H1 (cell line): ENCODE data around the gene LRCH3. TPM values are rescaled to one million over a fixed set of nuclear protein-coding genes. Genes with fewer than 3 reads are reported as not detected.

Experiments used
- CTBP2 ChIP-seq: IDR thresholded peaks from 2 replicates; pipeline ENCODE4 v1.7.0; 2011; ENCODE audit warnings: borderline replicate concordance, mild to moderate bottlenecking, moderate library complexity, mixed read lengths, low read length; ENCODE audit not compliant: insufficient read depth, insufficient read length
- polyA plus RNA-seq, 7 experiments: library from polyadenylated mRNA; depleted of rRNA in 3 of 7; stranded (reverse) in 5 of 7; unstranded in 2 of 7; fragments of >200 nt in 5 of 7; fragments of 200-250 nt in 2 of 7; gene quantifications; 1 replicate in 5 of 7; 2 replicates in 1 of 7; 4 replicates in 1 of 7; pipeline versions ENCODE4 v1.2.1 to v1.2.3, GENCODE V29; 2011 to 2013; ENCODE audit warnings: missing spikeins in 2 of 7, mixed read lengths in 2 of 7
- total RNA-seq: library from RNA; stranded (reverse); fragmentation: NEBNext Ultra II Directional; extraction: Animal tissue kit (Norgen Biotek cat#: 25700); gene quantifications from 2 replicates; pipeline ENCODE4 v1.2.1, GENCODE V29; 2021
- TF ChIP-seq, protein P1 (sequence below): IDR thresholded peaks from 2 replicates; pipeline ENCODE4 v1.6.1; 2012; ENCODE audit warnings: inconsistent platforms

Gene LRCH3
- total and polyA plus RNA-seq, 2 of the 8 experiments (the other 6 are each of a cell fraction or from before 2014, with no cell fraction given): 58.4 to 66.0 TPM

DNA sequence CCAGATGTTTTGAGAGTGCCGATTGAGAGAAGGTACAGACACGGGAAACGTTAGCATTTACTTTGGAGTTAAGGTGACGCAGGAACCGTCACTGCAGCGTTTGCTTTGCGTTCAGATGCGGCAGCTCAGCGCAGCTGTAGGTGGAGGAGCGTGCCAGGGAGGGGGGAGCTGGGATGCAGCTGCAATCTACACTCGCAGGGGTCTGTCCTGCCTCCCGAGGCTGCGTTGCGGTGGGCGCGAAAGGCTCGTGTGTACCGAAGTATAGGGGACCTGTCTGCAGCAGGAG, 41.8 kb upstream of the LRCH3 start (continued):
- TF ChIP-seq, protein P1, sequence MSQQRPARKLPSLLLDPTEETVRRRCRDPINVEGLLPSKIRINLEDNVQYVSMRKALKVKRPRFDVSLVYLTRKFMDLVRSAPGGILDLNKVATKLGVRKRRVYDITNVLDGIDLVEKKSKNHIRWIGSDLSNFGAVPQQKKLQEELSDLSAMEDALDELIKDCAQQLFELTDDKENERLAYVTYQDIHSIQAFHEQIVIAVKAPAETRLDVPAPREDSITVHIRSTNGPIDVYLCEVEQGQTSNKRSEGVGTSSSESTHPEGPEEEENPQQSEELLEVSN: no peak
- TF ChIP-seq CTBP2: no peak
- TF ChIP-seq, all 59 proteins: peak for 5
